Measurements from ENCODE around the gene OR8D4. TPM values are rescaled to one million over a fixed set of nuclear protein-coding genes. Genes with fewer than 3 reads are reported as not detected.
"Not testable (repeated sequence)": the region's sequence is repeated elsewhere in the genome, so short reads cannot be mapped to it uniquely, and the experiment has no call there.

OR8D4 gene
- total RNA-seq (2014; rRNA removed; shearing (Covaris generic)), result not detected in 2 replicates
- not detected in 2 replicates for polyA plus RNA-seq (2016; fragmentation: Nextera tagmentation; extraction: Ambion mirVana)

GRCh38 chr11:123901867-123902266, at the start of gene OR8D4:
Gene OR8D4 (plus strand): TSS chr11:123902167. CDS start chr11:123906432, 4,265 bp downstream.
- no peaks in the 10 kb centered on the region for H3F3A ChIP-seq (ENCODE audit: insufficient read depth)
- no peaks in the 10 kb centered on the region for H3K79me2 ChIP-seq (ENCODE audit: insufficient read depth)
- no peaks in the 10 kb centered on the region for H3K4me1 ChIP-seq (ENCODE audit: insufficient read depth)
- DNase-seq, result no peak
- no peaks in the 10 kb centered on the region for H3K36me3 ChIP-seq (ENCODE audit: low read depth)
- no peak within 1 kb of the TSS for H2AFZ ChIP-seq
- no peak within 1 kb of the TSS for H3K4me3 ChIP-seq
- H3K27me3 ChIP-seq (replicated peaks; ENCODE audit: insufficient read depth), result peaks cover 4% of the 10 kb centered on the region; the same call in 1 of the 2 replicates
- H4K20me1 ChIP-seq (ENCODE audit: insufficient read depth), result no peaks in the 10 kb centered on the region
- no peak within 1 kb of the TSS for H3K4me2 ChIP-seq (ENCODE audit: unreplicated experiment)
- H3K9me2 ChIP-seq (ENCODE audit: insufficient read depth), result no peaks in the 10 kb centered on the region
- no peaks in the 10 kb centered on the region for H3K9me3 ChIP-seq (ENCODE audit: low read depth)
- in situ Hi-C loops (cut with MboI), result no loop called here
- no peak for TF ChIP-seq EZH2 (IDR thresholded peaks at IDR 0.05; ENCODE audit: insufficient read depth, poor library complexity, severe bottlenecking)
- no peak for TF ChIP-seq EZH2phosphoT487 (IDR thresholded peaks at IDR 0.05; ENCODE audit: insufficient read depth, low read depth)
- H3K9ac ChIP-seq, result no peak within 1 kb of the TSS
- 11 to 25% methylated on average over 1 of the region's 1 CpG for WGBS, 2 experiments (ENCODE audit: low coverage in 1 of 2, low lambda C conversion rate in 2 of 2, missing lambda C conversion rate in 2 of 2)
- no peak within 1 kb of the TSS for H3K27ac ChIP-seq

GRCh38 chr11:123852321-123852720, 49.6 kb upstream of the OR8D4 start:
- H3K27me3 ChIP-seq (replicated peaks; ENCODE audit: insufficient read depth), result no peaks in the 10 kb centered on the region
- no peak for TF ChIP-seq EZH2 (IDR thresholded peaks at IDR 0.05; ENCODE audit: insufficient read depth, poor library complexity, severe bottlenecking)
- TF ChIP-seq EZH2phosphoT487 (IDR thresholded peaks at IDR 0.05; ENCODE audit: insufficient read depth, low read depth), result no peak
- no peaks in the 10 kb centered on the region for H3K4me1 ChIP-seq (ENCODE audit: insufficient read depth)
- no peak overlapping the region for H3K4me3 ChIP-seq
- no peaks in the 10 kb centered on the region for H3K36me3 ChIP-seq (ENCODE audit: low read depth)
- H2AFZ ChIP-seq, result no peak overlapping the region
- H3K9me3 ChIP-seq (ENCODE audit: low read depth), result no peaks in the 10 kb centered on the region
- in situ Hi-C loops (cut with MboI), result no loop called here
- H3K79me2 ChIP-seq (ENCODE audit: insufficient read depth), result no peaks in the 10 kb centered on the region
- no peak overlapping the region for H3K4me2 ChIP-seq (ENCODE audit: unreplicated experiment)
- H3F3A ChIP-seq (ENCODE audit: insufficient read depth), result no peaks in the 10 kb centered on the region
- no peak overlapping the region for H3K9ac ChIP-seq
- H3K27ac ChIP-seq, result no peak overlapping the region
- H4K20me1 ChIP-seq (ENCODE audit: insufficient read depth), result no peaks in the 10 kb centered on the region
- DNase-seq, result no peak
- no peaks in the 10 kb centered on the region for H3K9me2 ChIP-seq (ENCODE audit: insufficient read depth)

- Histone ChIP-seq H3F3A (ENCODE audit: insufficient read depth) (no peaks in the 10 kb centered on the region), H3K27me3 (replicated peaks; ENCODE audit: insufficient read depth) (no peaks in the 10 kb centered on the region), H2AFZ (no peak overlapping the region), H3K27ac (no peak overlapping the region), H3K36me3 (ENCODE audit: low read depth) (no peaks in the 10 kb centered on the region), H4K20me1 (ENCODE audit: insufficient read depth) (no peaks in the 10 kb centered on the region), H3K9ac (no peak overlapping the region), H3K4me3 (no peak overlapping the region), H3K79me2 (ENCODE audit: insufficient read depth) (no peaks in the 10 kb centered on the region), H3K9me2 (ENCODE audit: insufficient read depth) (no peaks in the 10 kb centered on the region), H3K4me1 (ENCODE audit: insufficient read depth) (no peaks in the 10 kb centered on the region), H3K4me2 (ENCODE audit: unreplicated experiment) (no peak overlapping the region), H3K9me3 (ENCODE audit: low read depth) (no peaks in the 10 kb centered on the region)
- in situ Hi-C loops (cut with MboI), result no loop called here
- DNase-seq, result no peak
- no peak for TF ChIP-seq EZH2phosphoT487 (IDR thresholded peaks at IDR 0.05; ENCODE audit: insufficient read depth, low read depth)
- no peak for TF ChIP-seq EZH2 (IDR thresholded peaks at IDR 0.05; ENCODE audit: insufficient read depth, poor library complexity, severe bottlenecking)
- WGBS, 2 experiments (ENCODE audit: low coverage in 1 of 2, low lambda C conversion rate in 2 of 2, missing lambda C conversion rate in 2 of 2), result 59 to 67% methylated on average over 2 of the region's 2 CpGs
These were observed 48.9 kb upstream of the OR8D4 start for GRCh38 chr11:123853038-123853437.

GRCh38 chr11:123856444-123856843, 45.5 kb upstream of the OR8D4 start:
- Histone ChIP-seq H3K9ac (no peak overlapping the region), H3F3A (ENCODE audit: insufficient read depth) (no peaks in the 10 kb centered on the region), H3K4me1 (ENCODE audit: insufficient read depth) (no peaks in the 10 kb centered on the region), H4K20me1 (ENCODE audit: insufficient read depth) (no peaks in the 10 kb centered on the region), H3K4me2 (ENCODE audit: unreplicated experiment) (no peak overlapping the region), H2AFZ (no peak overlapping the region), H3K9me3 (ENCODE audit: low read depth) (no peaks in the 10 kb centered on the region), H3K79me2 (ENCODE audit: insufficient read depth) (no peaks in the 10 kb centered on the region), H3K9me2 (ENCODE audit: insufficient read depth) (no peaks in the 10 kb centered on the region), H3K4me3 (no peak overlapping the region), H3K27ac (no peak overlapping the region), H3K27me3 (replicated peaks; ENCODE audit: insufficient read depth) (no peaks in the 10 kb centered on the region), H3K36me3 (ENCODE audit: low read depth) (no peaks in the 10 kb centered on the region)
- no peak for DNase-seq
- 7 to 21% methylated on average over 2 of the region's 2 CpGs for WGBS, 2 experiments (ENCODE audit: low coverage in 1 of 2, low lambda C conversion rate in 2 of 2, missing lambda C conversion rate in 2 of 2)
- in situ Hi-C loops (cut with MboI), result no loop called here
- no peak for TF ChIP-seq EZH2phosphoT487 (IDR thresholded peaks at IDR 0.05; ENCODE audit: insufficient read depth, low read depth)
- no peak for TF ChIP-seq EZH2 (IDR thresholded peaks at IDR 0.05; ENCODE audit: insufficient read depth, poor library complexity, severe bottlenecking)

- Histone ChIP-seq H3K27ac (no peak overlapping the region), H3K4me2 (ENCODE audit: unreplicated experiment) (no peak overlapping the region), H3K27me3 (replicated peaks; ENCODE audit: insufficient read depth) (no peaks in the 10 kb centered on the region), H3K9me2 (ENCODE audit: insufficient read depth) (no peaks in the 10 kb centered on the region), H3K4me3 (no peak overlapping the region), H3K36me3 (ENCODE audit: low read depth) (no peaks in the 10 kb centered on the region), H3K9me3 (ENCODE audit: low read depth) (no peaks in the 10 kb centered on the region), H3K4me1 (ENCODE audit: insufficient read depth) (no peaks in the 10 kb centered on the region), H3K79me2 (ENCODE audit: insufficient read depth) (no peaks in the 10 kb centered on the region), H3F3A (ENCODE audit: insufficient read depth) (no peaks in the 10 kb centered on the region), H2AFZ (no peak overlapping the region), H4K20me1 (ENCODE audit: insufficient read depth) (no peaks in the 10 kb centered on the region), H3K9ac (no peak overlapping the region)
- 1 to 2% methylated on average over 2 of the region's 2 CpGs for WGBS, 2 experiments (ENCODE audit: low coverage in 1 of 2, low lambda C conversion rate in 2 of 2, missing lambda C conversion rate in 2 of 2)
- no peak for TF ChIP-seq EZH2phosphoT487 (IDR thresholded peaks at IDR 0.05; ENCODE audit: insufficient read depth, low read depth)
- TF ChIP-seq EZH2 (IDR thresholded peaks at IDR 0.05; ENCODE audit: insufficient read depth, poor library complexity, severe bottlenecking), result no peak
- DNase-seq, result no peak
- in situ Hi-C loops (cut with MboI), result no loop called here
These were observed 42.2 kb upstream of the OR8D4 start for GRCh38 chr11:123859731-123860130.

DNA sequence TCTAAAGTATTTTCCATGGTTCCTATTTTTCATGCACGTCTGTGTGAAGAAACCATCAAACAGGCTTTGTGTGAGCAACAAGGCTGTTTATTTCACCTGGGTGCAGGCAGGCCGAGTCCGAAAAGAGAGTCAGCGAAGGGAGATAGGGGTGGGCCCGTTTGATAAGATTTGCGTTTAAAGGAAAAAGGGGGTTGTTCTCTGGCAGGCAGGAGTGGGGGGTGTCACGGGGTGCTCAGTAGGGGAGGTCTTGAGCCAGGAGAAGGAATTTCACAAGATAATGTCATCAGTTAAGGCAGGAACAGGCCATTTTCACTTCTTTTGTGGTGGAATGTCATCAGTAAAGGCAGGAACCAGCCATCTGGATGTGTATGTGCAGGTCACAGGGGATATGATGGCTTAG, 36.7 kb upstream of the OR8D4 start:
- 3 to 4% methylated on average over 7 of the region's 7 CpGs for WGBS, 2 experiments (ENCODE audit: low coverage in 1 of 2, low lambda C conversion rate in 2 of 2, missing lambda C conversion rate in 2 of 2)
- DNase-seq; H3K4me1 ChIP-seq (ENCODE audit: insufficient read depth); H3K4me2 ChIP-seq (ENCODE audit: unreplicated experiment); H3K9ac ChIP-seq; H3K36me3 ChIP-seq (ENCODE audit: low read depth); H3K27ac ChIP-seq; H3F3A ChIP-seq (ENCODE audit: insufficient read depth); H3K9me3 ChIP-seq (ENCODE audit: low read depth); in situ Hi-C loops (cut with MboI); H3K9me2 ChIP-seq (ENCODE audit: insufficient read depth); H3K4me3 ChIP-seq; H3K27me3 ChIP-seq (replicated peaks; ENCODE audit: insufficient read depth); H3K79me2 ChIP-seq (ENCODE audit: insufficient read depth); H4K20me1 ChIP-seq (ENCODE audit: insufficient read depth); H2AFZ ChIP-seq: not testable (repeated sequence)

DNA sequence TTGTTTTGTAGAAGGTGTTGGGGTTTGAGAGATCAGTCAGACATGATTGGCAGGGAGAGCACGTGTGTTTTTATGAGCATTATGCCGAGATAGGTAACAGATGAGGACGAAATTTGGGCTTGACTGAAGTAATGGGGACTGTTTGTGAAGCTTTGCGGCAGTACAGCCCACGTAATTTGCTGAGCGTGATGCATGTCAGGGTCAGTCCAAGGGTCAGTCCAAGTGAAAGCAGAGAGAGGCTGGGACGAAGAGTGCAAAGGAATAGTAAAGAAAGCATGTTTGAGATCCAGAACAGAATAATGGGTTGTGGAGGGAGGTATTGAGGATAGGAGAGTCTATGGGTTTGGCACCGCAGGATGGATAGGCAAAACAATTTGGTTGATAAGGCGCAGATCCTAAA, 34.2 kb upstream of the OR8D4 start:
- H2AFZ ChIP-seq; H3K9ac ChIP-seq; H3K79me2 ChIP-seq (ENCODE audit: insufficient read depth); H3F3A ChIP-seq (ENCODE audit: insufficient read depth); H3K4me3 ChIP-seq; H4K20me1 ChIP-seq (ENCODE audit: insufficient read depth); in situ Hi-C loops (cut with MboI); H3K9me2 ChIP-seq (ENCODE audit: insufficient read depth); H3K27me3 ChIP-seq (replicated peaks; ENCODE audit: insufficient read depth); H3K9me3 ChIP-seq (ENCODE audit: low read depth); H3K36me3 ChIP-seq (ENCODE audit: low read depth); H3K27ac ChIP-seq; H3K4me1 ChIP-seq (ENCODE audit: insufficient read depth); DNase-seq; H3K4me2 ChIP-seq (ENCODE audit: unreplicated experiment): not testable (repeated sequence)
- 22 to 24% methylated on average over 9 of the region's 9 CpGs for WGBS, 2 experiments (ENCODE audit: low coverage in 1 of 2, low lambda C conversion rate in 2 of 2, missing lambda C conversion rate in 2 of 2)
